ENCODE data around the gene ELOVL6. TPM values are rescaled to one million over a fixed set of nuclear protein-coding genes. Genes with fewer than 3 reads are reported as not detected.

The ELOVL6 gene
- total and polyA plus RNA-seq, 3 donors from 2014 or later: 1.3 to 3.5 (median 1.5) TPM

GRCh38 chr4:110033355-110034025 is 164.9 kb downstream of the ELOVL6 start:
- 52 to 68% methylated on average over 8 of the region's 8 CpGs for WGBS, 2 donors
- Histone ChIP-seq H3K36me3 (ENCODE audit: low read depth, missing control alignments) (no peaks in the 10 kb centered on the region), H3K27me3 (no peaks in the 10 kb centered on the region), H3K27ac (no peak overlapping the region), H3K4me1 (no peaks in the 10 kb centered on the region), H3K9me3 (no peaks in the 10 kb centered on the region), H3K4me3 (no peak overlapping the region)
- no peak for TF ChIP-seq CTCF (IDR thresholded peaks at IDR 0.05)
- TF ChIP-seq POLR2A (IDR thresholded peaks at IDR 0.05): no peak
- intact Hi-C loops (cut with DNase I; ENCODE audit: low total_unique reads): no loop called here
- no peak for DNase-seq

GRCh38 chr4:110032603-110033002 is 165.8 kb downstream of the ELOVL6 start:
- peak; percentile 28 for DNase-seq
- 88 to 97% methylated on average over 7 of the region's 7 CpGs for WGBS, 2 donors
- no peaks in the 10 kb centered on the region for H3K4me1 ChIP-seq

GRCh38 chr4:110025718-110026117 is 172.7 kb downstream of the ELOVL6 start:
- Histone ChIP-seq H3K27ac (no peak overlapping the region), H3K4me3 (no peak overlapping the region), H3K36me3 (ENCODE audit: low read depth, missing control alignments) (no peaks in the 10 kb centered on the region), H3K4me1 (no peaks in the 10 kb centered on the region), H3K27me3 (no peaks in the 10 kb centered on the region), H3K9me3 (no peaks in the 10 kb centered on the region)
- TF ChIP-seq POLR2A (IDR thresholded peaks at IDR 0.05) (no peak), CTCF (IDR thresholded peaks at IDR 0.05) (no peak)
- intact Hi-C loops (cut with DNase I; ENCODE audit: low total_unique reads): no loop called here
- no peak for DNase-seq
- WGBS, 2 donors: 74 to 79% methylated on average over 3 of the region's 3 CpGs

More at GRCh38 chr4:110032603-110033002, 165.8 kb downstream of the ELOVL6 start:
- no peaks in the 10 kb centered on the region for H3K36me3 ChIP-seq (ENCODE audit: low read depth, missing control alignments)
- H3K27me3 ChIP-seq: no peaks in the 10 kb centered on the region
- intact Hi-C loops (cut with DNase I; ENCODE audit: low total_unique reads): no loop called here
- TF ChIP-seq CTCF (IDR thresholded peaks at IDR 0.05) (no peak), POLR2A (IDR thresholded peaks at IDR 0.05) (no peak)
- no peak overlapping the region for H3K27ac ChIP-seq
- H3K9me3 ChIP-seq: no peaks in the 10 kb centered on the region
- no peak overlapping the region for H3K4me3 ChIP-seq

- DNase-seq: no peak
- TF ChIP-seq POLR2A (IDR thresholded peaks at IDR 0.05) (no peak), CTCF (IDR thresholded peaks at IDR 0.05) (no peak)
Observed at GRCh38 chr4:110025056-110025455, 173.4 kb downstream of the ELOVL6 start.

GRCh38 chr4:110022457-110022856 is 176.0 kb downstream of the ELOVL6 start:
- no peak for DNase-seq
- Histone ChIP-seq H3K9me3 (no peaks in the 10 kb centered on the region), H3K4me3 (no peak overlapping the region), H3K27me3 (no peaks in the 10 kb centered on the region), H3K4me1 (no peaks in the 10 kb centered on the region), H3K27ac (no peak overlapping the region), H3K36me3 (ENCODE audit: low read depth, missing control alignments) (no peaks in the 10 kb centered on the region)
- TF ChIP-seq POLR2A (IDR thresholded peaks at IDR 0.05) (no peak), CTCF (IDR thresholded peaks at IDR 0.05) (no peak)
- WGBS, 2 donors: 86 to 94% methylated on average over 4 of the region's 4 CpGs
- intact Hi-C loops (cut with DNase I; ENCODE audit: low total_unique reads): no loop called here

More at GRCh38 chr4:110025056-110025455, 173.4 kb downstream of the ELOVL6 start:
- Histone ChIP-seq H3K4me1 (no peaks in the 10 kb centered on the region), H3K9me3 (no peaks in the 10 kb centered on the region), H3K27me3 (no peaks in the 10 kb centered on the region), H3K27ac (no peak overlapping the region), H3K36me3 (ENCODE audit: low read depth, missing control alignments) (no peaks in the 10 kb centered on the region), H3K4me3 (no peak overlapping the region)
- intact Hi-C loops (cut with DNase I; ENCODE audit: low total_unique reads): no loop called here
- WGBS, 2 donors: 94 to 100% methylated on average over 1 of the region's 1 CpG

Data from testis (tissue), 3 donors.